GM23248 (cell line): ENCODE measurements around the gene FARP1.

ENCODE experiments used
- EZH2 ChIP-seq: fragments of 200-600 bp; sonication (generic); IDR thresholded peaks from 2 replicates; pipeline ENCODE4 v1.6.1; 2018; ENCODE audit warnings: antibody characterized with exemption, mild to moderate bottlenecking; ENCODE audit not compliant: insufficient read depth, poor library complexity, severe bottlenecking
- EZH2phosphoT487 ChIP-seq: fragments of 200-600 bp; sonication (generic); IDR thresholded peaks from 2 replicates; pipeline ENCODE4 v1.6.1; 2018; ENCODE audit warnings: antibody characterized with exemption, moderate library complexity, mild to moderate bottlenecking, low read depth; ENCODE audit not compliant: insufficient read depth

- TF ChIP-seq EZH2 (no peak), EZH2phosphoT487 (no peak)
Measured at GRCh38 chr13:98406971-98407370, 264.1 kb downstream of the FARP1 start.
